ENCODE data around the gene NMRK1.

The NMRK1 gene

DNA sequence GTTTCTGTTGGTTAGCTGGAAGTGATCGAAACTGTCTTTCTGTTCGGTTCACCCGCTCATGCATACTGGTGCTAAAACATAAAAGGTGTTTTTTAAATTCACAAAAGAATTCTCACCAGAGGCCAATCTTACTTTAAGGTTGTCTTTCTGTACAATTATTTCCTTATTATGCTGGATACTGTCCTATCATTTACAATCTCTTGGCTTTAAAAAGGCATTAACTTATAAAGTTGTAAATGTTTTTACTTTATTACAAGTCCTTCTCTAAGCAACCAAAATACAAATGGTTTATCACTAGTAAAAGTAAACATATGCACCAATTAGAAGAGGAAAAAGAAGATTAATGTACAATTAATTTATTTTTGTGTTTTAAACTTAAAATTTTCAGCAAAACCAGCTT is 70.6 kb downstream of the NMRK1 start:
- Histone ChIP-seq H3K36me3 (ENCODE audit: control insufficient read depth, insufficient read depth, low read length) (peaks cover 5% of the 10 kb centered on the region), H3K9ac (ENCODE audit: low read depth, low read length) (no peak overlapping the region), H3K9me3 (ENCODE audit: control insufficient read depth, insufficient read depth, low read length) (no peaks in the 10 kb centered on the region), H3K27me3 (ENCODE audit: control insufficient read depth, insufficient read depth, low read length) (no peaks in the 10 kb centered on the region), H3K4me1 (ENCODE audit: control insufficient read depth, insufficient read depth, low read length) (no peaks in the 10 kb centered on the region), H3K4me3 (ENCODE audit: low read depth, low read length) (no peak overlapping the region)

- peaks cover 12% of the 10 kb centered on the region for H3K36me3 ChIP-seq (ENCODE audit: control insufficient read depth, insufficient read depth, low read length)
- H3K4me1 ChIP-seq (ENCODE audit: control insufficient read depth, insufficient read depth, low read length): no peaks in the 10 kb centered on the region
These were observed 74.2 kb downstream of the NMRK1 start for GRCh38 chr9:75013735-75014134.

More at GRCh38 chr9:75013735-75014134, 74.2 kb downstream of the NMRK1 start:
- H3K9ac ChIP-seq (ENCODE audit: low read depth, low read length): no peak overlapping the region
- no peaks in the 10 kb centered on the region for H3K27me3 ChIP-seq (ENCODE audit: control insufficient read depth, insufficient read depth, low read length)
- H3K9me3 ChIP-seq (ENCODE audit: control insufficient read depth, insufficient read depth, low read length): no peaks in the 10 kb centered on the region
- H3K4me3 ChIP-seq (ENCODE audit: low read depth, low read length): no peak overlapping the region

All from iPS-15b (cell line).